ENCODE measurements around the gene SLC6A9.

Gene SLC6A9

DNA sequence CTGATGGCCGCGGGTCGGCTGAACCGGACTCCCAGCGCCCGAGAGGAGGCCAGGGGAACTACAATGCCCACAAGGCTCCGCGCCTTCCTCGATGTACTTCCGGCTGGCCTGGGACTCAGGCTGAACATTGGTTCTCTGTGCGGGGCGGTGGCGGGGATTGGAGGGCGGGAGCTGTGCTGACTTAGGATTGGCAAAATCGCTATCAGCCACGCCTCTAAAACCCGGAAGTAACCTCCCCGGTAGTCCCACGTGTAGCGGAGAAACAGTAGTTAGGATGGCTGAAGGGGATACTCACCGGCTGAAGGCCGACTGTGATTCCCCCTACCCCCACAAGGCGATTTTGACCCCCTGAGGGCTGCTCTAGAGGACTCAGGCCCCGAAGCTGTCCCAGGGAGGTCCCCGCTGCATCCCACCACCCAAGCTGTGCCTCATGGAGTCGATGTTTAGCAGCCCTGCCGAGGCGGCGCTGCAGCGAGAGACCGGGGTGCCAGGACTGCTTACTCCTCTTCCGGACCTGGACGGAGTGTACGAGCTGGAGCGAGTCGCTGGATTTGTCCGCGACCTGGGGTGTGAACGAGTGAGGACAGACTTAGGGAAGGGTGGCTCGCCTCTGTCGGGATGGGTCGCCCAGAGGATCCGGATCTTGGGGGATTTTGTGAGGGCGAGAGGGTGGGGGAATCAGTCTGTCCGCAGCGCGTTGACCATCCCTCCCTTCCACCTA lies 61.4 kb downstream of the SLC6A9 start, which contains the start of gene DPH2:
Gene DPH2, plus strand, starts transcription at position 265 of the 721 bp plus-strand sequence. Its CDS starts 166 bp downstream, at position 431.
- peak; percentile 99 for DNase-seq (ENCODE audit: low spot score)

DNA sequence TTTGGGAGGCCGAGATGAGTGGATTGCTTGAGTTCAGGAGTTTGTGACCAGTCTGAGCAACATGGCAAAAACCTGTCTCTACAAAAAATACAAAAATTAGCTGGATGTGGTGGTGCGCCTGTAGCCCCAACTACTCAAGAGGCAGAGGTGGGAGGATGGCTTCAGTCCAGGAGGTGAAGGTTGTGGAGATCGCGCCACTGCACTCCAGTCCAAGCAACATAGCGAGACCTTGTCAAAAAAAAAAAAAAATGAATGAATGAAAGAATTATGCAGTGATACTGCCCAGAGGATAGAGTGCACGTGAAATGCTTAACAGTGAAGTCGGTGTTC lies 61.9 kb downstream of the SLC6A9 start:
- no peak for DNase-seq (ENCODE audit: low spot score)

DNA sequence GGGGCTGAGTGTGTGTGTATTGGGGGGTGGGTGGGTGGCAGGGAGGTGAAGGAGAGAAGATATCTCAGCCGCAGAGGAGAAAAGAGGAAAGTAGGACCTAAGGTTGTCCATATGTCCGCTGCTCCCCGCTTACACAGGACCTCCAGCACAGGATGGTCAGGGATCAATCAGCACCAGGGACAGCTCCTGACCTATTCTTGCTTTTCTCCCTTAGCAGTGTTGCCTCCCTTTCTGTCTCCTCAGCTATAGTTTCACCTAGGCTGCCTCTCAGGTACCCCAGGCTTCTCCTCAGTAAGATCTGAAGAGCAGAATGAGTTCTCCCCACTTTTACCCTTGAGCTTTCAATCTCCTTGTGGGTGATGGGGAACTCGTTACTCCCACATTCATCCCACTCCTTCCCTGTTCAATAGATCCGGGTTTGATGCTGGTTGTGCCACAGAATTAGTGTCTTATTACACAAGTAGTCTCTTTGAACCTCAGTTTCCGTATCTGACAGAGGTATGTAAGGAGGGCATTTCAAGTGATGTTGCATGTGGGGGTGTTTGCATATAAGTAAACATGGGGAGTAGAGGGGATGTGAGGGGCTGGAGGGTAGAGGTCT lies 62.8 kb downstream of the SLC6A9 start:
- DNase-seq (ENCODE audit: low spot score) = no peak

DNA sequence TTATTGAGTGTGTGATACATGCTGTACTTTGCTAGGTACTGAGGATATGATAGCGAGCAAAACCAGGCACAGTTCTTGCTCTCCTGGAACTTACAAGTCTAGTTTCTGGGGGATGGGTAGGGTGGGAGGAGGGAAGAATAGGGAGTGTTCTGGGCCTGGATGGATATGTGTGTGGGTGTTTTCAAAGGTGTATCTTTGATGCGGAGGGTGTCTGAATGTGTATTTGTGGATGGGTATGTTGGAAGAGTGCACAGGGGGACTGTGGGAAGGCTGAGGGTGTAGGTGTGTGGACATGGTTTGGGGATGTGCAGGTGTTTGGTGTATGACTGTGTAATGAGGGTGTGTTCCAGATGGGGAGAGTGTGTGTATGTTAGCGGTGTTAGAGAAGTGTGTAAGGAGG lies 65.9 kb downstream of the SLC6A9 start:
- no peak for DNase-seq (ENCODE audit: low spot score)

DNA sequence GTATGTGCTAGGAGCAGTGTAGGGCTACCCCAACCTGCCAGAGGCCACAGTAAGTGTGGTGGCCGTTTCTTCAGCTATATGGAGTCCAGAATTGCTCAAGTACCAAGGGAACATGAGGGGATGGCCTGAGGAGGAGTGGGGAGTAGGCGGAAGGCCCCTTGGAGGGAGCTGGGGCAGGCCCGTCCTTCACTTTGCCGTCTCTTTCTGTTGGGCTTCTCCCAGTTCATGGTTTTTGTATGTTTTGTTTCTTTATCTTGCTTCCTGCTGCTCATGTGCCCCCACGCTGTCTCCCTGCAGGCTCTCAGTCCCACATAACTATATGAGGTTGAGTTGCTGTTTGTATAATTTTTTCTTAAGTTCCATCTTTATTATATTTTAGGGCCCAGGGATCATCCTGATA lies 67.4 kb downstream of the SLC6A9 start:
- DNase-seq (ENCODE audit: low spot score) = no peak

DNA sequence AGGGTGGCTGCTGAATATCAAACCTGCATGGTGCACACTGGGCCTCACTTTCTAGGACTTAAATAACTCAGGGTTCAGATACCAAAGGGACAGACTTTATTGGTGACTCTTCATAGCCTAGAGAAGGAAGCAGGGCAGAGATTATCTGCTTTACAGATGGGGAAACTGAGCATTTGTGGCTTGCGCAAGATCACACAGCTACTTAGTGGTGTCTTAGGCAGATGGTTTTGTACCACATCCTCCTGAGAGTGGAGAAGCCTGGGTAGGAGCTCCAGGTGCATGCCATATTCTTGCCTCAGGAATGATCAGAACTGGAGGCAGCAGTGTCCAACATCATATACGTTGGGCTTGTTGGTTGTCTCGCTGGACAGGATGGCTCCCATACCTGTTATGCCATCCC lies 68.3 kb downstream of the SLC6A9 start:
- no peak for DNase-seq (ENCODE audit: low spot score)

DNA sequence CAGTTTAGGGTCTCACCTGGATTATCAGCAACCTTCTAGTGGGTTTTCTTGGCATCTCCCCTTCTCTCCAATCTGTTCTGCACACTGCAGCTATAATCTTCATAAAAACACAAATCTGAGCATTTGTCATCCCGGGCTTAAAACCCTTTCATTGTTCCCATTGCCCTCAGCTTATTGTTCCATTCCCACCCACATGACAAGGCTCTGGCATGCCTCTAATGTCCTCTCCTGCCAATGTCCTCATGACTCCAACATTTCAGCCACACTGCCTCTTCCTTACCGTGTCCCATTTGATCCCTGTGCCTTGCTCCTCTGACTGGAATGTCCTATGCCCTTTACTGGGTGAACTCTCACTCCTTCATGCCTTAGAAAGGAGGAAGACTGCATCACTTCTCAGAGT lies 68.9 kb downstream of the SLC6A9 start:
- no peak for DNase-seq (ENCODE audit: low spot score)

DNA sequence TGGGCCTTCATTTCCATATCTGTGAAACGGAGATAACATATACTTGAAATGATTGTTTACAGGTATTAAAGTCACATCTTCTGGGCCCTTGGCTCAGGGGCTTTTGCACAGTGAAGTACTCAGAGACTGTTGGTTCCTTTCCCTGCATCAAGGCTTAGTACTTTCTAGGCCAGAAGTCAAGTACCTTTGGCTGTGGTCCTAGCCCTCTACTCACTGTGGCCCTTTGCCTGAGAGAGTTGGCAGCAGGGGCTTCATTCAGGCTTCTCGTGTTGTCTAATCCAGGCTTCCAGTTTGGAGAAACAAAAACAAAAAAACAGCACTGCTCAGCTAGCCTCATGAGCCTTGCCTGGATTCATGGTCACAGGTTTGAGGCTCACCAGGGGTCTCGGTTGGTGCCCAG lies 69.6 kb downstream of the SLC6A9 start:
- no peak for DNase-seq (ENCODE audit: low spot score)

DNA sequence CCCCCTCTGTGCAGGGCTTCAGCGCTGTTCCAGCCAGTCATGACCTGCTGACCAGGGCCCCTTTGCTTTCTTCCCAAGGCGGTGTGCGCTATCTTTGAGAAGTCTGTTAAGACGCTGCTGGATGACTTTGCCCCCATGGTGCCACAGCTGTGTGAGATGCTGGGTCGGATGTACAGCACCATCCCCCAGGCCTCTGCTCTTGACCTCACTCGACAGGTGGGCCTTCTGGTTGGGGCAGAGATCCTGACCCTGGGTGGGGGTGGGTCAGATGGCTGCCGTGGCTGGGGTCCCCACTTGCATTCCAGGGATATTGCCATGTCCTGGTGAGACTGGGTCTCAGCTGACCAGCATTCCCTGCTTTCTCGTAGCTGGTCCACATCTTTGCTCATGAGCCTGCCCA lies 70.5 kb downstream of the SLC6A9 start:
- no peak for DNase-seq (ENCODE audit: low spot score)

DNA sequence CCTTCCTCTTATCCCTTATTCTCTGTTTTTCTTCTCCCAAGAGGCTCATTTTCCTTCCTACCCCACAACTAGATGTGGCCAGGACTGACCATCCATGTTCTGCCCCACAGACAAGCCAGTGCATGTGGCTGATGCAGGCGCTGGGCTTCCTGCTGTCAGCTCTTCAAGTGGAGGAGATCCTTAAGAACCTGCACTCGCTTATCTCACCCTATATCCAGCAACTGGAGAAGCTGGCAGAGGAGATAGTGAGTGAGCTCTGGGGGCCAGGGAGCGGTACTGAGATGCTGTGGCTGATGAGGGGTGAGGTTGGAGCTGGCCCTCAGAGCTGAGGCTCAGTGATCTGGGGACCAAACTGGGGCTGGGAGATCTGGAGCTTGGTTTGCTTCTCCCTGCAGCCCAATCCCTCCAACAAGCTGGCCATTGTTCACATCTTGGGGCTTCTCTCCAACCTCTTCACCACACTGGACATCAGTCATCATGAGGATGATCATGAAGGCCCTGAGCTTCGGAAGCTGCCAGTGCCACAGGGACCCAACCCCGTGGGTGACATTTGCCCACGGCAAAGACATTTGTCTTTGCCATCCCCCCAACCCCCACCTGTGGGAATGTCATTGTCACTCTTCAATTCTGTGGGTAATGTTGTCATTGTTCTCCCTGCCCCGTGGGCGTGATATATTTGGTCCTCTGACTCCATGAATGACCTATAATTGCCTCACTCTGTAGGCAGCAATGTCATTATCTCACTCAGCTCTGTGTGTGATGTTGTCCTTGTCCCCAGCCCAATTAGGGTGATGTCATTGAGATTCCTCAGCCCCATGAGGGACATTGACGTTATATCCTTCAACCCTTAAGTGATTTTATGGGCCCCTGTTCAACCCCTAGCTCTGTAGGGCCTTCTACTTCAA lies 72.7 kb downstream of the SLC6A9 start:
- no peak for DNase-seq (ENCODE audit: low spot score)

DNA sequence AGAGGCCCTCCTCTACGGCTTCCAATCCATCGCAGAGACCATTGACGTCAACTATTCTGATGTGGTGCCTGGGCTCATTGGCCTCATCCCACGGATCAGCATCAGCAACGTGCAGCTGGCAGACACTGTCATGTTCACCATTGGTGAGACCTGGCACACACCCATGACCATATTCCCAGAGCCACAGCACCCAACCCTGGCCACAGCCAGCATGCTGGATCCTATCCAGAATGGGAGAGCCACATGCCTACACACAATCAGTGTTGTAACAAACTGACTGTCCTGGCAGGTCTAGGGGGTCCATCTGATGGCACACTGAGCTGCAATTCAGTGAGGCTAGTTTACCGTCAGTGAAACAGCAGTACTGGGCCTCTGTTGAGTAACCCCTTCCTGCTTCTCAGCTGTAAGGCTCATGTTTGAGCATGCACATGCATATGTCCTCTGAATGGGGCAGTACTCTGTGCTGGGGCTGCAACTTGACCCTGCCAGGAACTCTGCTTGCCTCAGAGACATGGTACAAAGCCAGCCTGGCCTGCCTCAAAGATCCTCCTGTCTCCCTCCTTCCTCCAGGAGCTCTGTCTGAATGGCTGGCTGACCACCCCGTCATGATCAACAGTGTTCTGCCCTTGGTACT lies 73.7 kb downstream of the SLC6A9 start:
- DNase-seq (ENCODE audit: low spot score) = no peak

DNA sequence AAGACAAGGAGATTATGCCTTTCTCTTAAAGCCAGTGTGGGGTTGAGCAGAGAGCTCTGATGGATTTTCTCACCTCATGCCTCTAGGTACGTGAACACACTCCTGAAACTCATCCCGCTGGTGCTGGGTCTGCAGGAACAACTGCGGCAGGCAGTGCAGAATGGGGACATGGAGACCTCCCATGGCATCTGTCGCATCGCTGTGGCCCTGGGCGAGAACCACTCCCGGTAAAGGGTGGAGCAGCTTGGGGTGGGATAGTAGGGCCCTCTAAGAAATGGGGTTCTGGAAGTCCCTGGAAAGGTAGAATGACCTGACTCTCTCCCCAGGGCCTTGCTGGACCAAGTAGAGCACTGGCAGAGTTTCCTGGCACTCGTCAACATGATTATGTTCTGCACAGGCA lies 75.0 kb downstream of the SLC6A9 start:
- no peak for DNase-seq (ENCODE audit: low spot score)

DNA sequence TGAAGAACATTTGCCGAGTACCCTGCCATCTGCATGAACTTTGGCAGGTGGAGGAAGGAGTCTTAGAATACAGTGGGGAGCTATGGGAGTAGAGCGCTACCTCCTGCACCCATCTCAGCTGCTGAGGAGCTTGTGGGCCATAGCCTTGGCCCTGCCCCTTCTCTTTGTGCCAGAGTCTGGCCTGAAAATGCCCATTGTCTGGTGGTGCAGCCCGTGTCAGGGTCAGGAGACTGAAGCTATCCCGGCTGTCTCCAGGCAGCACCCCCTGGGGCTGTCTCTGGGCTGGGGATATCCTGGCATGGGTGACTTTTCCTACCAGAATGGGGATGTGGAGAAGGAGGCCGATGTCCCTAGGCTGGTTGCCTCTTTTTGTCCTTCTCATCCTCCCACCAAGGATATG lies 77.2 kb downstream of the SLC6A9 start:
- no peak for DNase-seq (ENCODE audit: low spot score)

DNA sequence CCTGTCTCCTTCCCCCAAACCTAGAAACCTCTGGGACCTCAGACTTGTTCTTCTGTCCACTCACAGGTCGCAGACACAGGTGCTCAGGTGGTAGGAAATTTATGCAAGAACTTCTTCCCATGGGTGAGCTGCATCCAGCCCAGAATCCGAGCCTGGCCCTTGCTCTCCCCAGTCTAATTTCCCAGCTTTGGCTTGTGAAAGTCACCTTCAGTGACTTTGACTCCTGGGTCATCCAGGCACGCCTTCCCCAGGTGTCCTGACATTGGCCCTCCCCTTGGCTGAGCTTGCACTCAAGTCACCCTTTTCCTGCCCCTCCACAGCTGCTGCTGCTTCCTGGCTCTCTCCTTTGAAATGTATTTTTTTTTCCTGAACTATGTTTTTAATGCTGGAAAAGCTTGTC lies 77.9 kb downstream of the SLC6A9 start:
- no peak for DNase-seq (ENCODE audit: low spot score)

DNA sequence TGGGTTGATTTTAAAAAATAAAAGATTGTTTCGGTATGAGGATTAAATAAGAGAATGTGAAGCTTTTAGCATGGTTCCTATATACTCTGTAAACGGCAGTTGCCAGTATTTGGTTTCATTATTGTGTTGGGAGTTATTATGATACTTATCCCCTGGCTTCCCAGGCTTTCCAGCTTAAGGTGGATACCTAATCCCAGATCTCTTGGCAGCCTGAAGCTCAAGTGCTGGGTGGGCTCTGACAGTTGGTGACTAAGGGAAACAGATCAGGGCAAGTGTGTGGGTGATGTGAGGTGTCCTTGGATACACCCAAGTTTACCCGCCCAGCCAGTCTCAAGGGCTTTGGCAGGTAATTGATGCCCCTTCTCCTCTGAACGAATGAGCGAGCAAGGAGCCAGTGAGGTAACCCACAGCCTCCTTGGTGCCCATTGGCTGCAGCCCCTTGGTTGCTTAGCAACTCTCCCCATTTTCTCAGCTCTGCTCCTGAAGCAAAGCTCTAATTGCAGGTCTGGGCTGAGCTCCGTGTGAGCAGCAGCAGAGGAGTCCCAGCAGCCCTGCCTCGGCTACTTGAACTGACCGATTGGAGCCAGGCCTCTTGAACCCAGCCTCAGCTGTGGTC lies 78.4 kb downstream of the SLC6A9 start:
- no peak for DNase-seq (ENCODE audit: low spot score)

DNA sequence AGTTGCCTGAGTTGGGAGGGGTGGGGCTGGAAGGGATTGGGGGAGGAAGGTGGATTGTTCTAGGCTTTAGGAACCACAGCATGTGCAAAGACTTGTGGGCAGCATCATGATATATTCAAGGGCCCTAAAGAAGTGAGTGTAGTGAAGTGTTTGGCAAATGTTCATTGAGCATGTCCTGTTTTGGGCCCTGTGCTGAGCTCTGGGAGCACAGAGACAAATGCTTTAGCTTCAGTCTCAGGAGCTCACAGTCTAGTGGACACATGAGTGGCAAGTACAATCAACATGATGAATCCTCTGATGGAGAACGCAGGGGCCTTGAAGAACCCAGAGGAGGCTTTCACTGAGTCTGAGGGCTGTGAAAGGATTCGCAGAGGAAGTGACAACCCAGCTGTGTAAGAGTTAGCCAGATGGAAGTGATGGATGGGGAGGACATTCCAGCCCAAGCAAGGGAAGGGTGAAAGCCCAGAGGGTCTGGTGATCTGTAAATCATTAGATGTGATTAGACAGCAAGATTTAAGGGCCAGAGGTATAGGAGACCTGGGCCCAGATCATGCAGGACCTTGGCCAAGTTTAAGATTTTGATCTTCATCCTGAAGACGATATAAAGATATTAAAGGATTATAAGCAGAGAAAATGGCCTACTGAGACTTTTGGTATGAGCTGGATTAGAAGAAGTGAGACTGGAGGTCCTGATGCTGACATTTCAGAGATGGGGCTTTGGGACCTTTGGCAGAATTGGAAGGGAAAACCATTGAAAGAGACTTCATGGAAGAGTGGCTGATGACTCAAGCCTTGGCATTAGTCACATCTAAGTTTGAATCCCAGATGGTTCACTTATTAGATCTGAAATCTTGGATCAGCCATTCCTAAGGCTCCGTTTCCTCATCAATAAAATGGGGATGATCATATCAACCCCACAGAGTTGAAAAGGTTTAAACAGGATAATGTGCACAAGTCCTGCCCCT lies 80.0 kb downstream of the SLC6A9 start:
- no peak for DNase-seq (ENCODE audit: low spot score)

DNA sequence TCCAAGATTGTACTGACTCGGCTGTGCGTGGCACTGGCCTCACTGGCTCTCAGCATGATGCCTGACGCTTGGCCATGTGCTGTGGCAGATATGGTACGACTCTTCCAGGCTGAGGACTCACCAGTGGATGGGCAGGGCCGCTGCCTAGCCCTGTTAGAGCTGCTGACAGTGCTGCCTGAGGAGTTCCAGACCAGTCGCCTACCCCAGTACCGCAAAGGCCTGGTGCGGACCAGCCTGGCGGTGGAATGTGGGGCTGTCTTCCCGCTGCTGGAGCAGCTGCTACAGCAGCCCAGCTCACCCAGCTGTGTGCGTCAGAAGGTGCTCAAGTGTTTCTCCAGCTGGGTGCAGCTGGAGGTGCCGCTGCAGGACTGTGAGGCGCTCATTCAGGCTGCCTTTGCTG lies 81.6 kb downstream of the SLC6A9 start:
- no peak for DNase-seq (ENCODE audit: low spot score)

DNA sequence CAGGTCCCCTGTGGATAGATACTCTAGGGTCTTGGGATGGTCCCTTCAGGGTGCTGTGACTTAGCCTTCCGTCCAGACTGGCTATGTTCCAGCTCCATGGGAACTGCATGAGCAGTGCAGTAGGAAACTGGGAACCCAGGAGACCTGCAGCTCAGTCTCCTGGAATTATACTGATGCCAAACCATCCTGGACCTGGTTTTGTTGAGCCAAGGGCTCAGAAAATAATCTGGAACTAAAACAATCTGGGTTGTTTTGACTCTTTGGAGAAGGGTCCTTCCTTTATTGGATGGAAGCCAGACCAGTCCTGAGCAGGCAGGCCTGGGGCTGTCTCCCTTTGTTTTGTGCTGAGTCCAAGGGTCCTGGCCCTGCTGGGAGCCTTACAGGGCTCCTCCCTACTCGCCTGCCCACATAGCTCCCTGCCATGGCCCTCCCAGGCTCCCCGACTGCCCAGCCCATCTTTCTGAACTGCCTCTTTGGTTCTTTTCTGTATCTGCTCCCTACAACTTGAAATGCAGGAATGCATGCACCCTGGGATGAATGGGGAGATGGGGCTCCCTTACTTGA lies 83.3 kb downstream of the SLC6A9 start:
- no peak for DNase-seq (ENCODE audit: low spot score)

DNA sequence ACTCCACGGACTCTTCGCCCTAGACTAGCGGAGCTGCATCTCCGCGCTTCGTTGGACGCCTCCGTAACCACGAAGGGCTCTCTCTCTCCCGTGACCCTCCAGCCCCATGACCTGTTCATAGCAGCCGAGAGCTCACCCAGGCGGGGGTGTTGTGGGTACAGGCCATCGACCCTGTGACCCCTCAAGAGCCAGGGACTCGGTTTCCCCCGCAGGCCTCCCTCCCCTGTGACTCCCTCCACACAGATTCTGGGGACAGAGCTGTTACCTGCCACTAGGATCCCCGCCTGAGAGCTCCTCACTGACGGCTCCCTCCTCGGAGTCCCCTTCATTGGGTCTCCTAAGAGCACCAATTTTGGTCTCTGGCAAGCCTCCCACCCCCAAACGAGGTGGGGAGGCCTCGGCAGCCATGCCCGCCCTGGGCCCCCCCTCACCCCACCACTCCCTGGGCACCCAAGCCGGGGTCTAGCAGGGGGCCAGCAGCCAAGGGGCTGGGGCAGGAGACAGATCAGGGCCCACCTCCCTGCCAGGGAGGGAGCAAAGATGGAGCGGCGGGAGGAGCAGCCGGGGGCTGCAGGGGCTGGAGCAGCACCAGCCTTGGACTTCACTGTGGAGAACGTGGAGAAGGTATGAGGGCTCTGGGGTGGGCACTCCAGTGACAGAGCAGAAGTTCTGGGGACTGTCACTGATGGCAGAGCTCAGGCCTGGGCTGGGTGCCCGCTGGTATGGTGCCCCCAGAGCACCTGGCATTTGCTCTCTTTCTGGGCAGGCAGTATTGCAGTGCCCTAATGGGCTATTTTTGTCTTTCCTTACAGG lies 84.0 kb downstream of the SLC6A9 start:
- DNase-seq (ENCODE audit: low spot score) = no peak

Measured in HuH-7 (cell line).